GM12873 (cell line): ENCODE results near the gene HRG.

Source experiments
- CTCF ChIP-seq: IDR thresholded peaks from 2 replicates; pipeline ENCODE4 v1.5.1; 2012; ENCODE audit warnings: low read depth, mild to moderate bottlenecking, moderate library complexity, low read length, control low read depth; ENCODE audit not compliant: insufficient read depth; ENCODE audit errors: missing control alignments

Gene HRG

GRCh38 chr3:186669378-186670084 lies 3.7 kb downstream of the HRG start:
- no peak for TF ChIP-seq CTCF

- TF ChIP-seq CTCF: no peak
These were observed 4.3 kb downstream of the HRG start for GRCh38 chr3:186670155-186670554.

- TF ChIP-seq CTCF: no peak
These were observed 5.2 kb downstream of the HRG start for GRCh38 chr3:186671051-186671450.

- TF ChIP-seq CTCF: no peak
These were observed 12.8 kb downstream of the HRG start for GRCh38 chr3:186678604-186679003.

- no peak for TF ChIP-seq CTCF
These were observed 13.3 kb downstream of the HRG start for GRCh38 chr3:186679151-186679550.

- no peak for TF ChIP-seq CTCF
These were observed 15.1 kb downstream of the HRG start for GRCh38 chr3:186680869-186681268.

- no peak for TF ChIP-seq CTCF
These were observed 17.0 kb downstream of the HRG start for GRCh38 chr3:186682812-186683211.
